Activated gamma-delta T cell treated with Interleukin-2 at 50 U/mL for 16 hours (primary cell): ENCODE results near the gene FSIP1.

Experiments used
- DNase-seq: peaks from one replicate; pipeline ENCODE4 v3.0.0-alpha.2; 2020

Gene FSIP1

DNA sequence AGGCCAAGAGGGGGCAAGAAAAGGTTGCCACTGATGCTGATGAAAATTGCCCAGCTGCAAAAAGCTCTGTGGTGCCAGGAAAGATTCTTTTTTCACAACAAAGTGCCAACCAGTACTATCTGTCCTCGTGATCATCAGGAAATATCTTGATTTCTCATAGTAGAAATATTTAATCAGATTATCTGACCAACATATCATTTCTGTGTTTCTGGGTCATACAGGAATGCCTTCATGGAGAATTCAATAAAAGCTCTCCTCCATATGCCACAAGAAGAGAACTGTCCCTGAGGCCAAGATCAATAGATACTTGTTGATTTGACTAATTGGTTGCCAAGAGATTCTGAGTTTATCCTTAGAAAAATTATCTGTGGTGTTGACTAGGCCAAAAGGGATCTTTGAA is 63.5 kb downstream of the FSIP1 start:
- no peak for DNase-seq

DNA sequence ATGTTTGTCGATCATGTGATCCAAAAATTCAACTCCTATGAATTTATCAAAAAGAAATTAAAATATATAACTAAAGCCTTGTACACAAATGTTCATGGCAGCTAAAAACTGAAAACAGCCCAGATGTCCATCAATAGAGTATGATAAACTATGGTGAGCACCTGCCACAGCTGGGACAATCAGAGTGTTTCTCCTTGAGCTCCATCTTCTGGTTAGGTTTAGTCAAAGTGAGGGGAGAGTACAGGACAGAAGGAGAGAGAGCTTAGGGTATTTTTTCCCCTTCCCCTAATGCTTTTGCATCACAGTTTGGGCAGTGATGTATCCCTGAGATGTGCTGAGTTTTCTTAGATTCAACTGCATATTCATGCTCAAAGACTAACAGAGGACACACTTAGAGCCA is 65.5 kb downstream of the FSIP1 start:
- no peak for DNase-seq

GRCh38 chr15:39714251-39714650 is 68.4 kb downstream of the FSIP1 start:
- DNase-seq = no peak

- DNase-seq = no peak
Measured at GRCh38 chr15:39713846-39714245, 68.8 kb downstream of the FSIP1 start.

- DNase-seq = no peak
Measured at GRCh38 chr15:39710681-39711080, 72.0 kb downstream of the FSIP1 start.

DNA sequence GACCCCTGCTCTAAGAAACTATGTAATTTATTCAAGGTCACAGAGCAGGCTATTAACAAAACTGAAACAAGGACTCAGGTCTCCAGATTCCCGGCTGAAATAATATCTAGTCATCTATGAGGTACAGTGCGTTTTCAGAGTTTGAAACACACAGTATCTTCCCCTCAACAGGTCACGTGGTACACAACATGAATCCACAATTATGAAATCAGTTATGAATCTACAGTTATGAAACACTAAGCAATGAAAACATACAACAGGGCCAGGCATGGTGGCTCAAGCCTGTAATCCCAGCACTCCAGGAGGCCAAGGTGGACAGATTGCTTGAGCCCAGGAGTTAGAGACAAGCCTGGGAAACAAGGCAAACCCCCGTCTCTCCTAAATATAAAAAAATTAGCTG is 72.7 kb downstream of the FSIP1 start:
- DNase-seq = no peak

GRCh38 chr15:39706206-39706605 is 76.4 kb downstream of the FSIP1 start:
- no peak for DNase-seq

DNA sequence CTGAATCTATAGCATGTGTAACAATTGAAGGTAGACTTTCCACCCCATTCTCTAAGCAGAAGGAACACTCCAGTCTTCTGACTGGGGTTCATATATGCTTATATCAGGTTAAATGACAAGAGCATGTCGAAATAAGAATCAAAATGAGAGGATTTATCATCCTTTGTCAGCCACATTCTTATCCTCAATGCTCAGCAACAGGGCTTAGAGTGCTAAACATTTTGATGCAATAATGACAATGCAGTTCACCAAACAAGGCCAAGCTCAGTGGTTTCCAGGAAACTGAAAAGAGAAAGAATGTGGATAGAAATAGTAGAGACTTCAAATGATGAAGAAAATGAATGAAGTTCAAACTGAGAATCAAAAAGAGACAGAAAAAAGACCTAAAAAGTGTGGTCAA is 78.0 kb downstream of the FSIP1 start:
- DNase-seq = no peak

DNA sequence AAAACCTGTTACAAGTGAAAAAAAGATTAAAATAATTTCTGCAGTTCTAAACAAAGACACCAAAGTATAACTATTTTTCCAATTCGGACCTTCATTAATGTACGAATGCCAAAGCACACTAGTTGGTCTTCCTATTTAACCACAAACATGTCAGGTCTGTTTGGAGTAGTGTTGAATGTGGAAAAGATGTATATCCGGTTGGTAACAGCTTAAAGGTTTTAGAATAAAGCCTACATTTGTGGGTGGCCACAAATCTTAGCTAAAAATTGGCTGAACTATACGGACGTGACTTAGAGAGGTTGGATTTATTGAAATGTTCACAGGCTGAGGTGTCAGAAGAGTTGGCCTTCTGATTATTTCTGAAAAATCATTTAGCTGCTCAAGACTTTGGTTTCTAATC is 78.4 kb downstream of the FSIP1 start:
- no peak for DNase-seq

DNA sequence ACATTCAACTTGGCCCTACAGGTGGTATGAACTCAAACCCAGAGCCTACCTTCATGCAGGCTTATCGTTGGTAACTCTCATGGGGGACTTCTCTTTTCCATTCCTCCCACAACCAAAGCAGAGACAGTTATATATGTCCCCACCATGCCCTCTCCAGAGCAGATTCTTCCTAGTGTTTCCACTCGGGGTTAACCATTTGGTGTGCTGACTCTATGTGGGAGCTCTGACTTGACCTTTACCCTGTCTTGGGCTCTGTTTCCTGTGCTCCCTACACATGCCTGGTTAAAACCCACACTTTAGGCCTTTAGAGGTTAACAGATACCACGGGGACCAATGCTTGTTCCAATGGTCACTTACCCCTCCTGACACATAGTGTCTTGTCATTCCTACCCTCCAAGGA is 80.7 kb downstream of the FSIP1 start:
- DNase-seq = no peak

- no peak for DNase-seq
Measured at GRCh38 chr15:39700375-39700700, 82.3 kb downstream of the FSIP1 start.

GRCh38 chr15:39699516-39700374 is 82.9 kb downstream of the FSIP1 start:
- no peak for DNase-seq

GRCh38 chr15:39698444-39699390 is 83.9 kb downstream of the FSIP1 start:
- DNase-seq = no peak

DNA sequence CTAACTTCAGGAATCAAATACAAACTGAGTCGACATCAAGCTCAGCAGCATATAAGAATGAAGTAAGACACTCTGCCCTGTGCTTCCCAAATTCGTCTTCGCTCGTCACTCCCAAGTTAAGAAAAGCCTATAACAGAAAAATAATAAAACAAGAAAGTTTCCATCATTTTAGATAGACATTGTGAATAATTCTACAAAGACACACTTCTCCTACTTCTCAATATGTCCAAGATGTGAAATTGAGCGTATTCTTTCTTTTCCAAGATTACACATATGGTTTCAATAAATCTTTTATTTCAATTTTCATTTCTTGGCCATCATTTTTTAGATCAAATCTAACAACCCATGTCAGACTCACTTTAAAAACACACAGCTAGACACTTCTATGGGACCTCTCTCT is 85.1 kb downstream of the FSIP1 start:
- no peak for DNase-seq

GRCh38 chr15:39695793-39696192 is 86.8 kb downstream of the FSIP1 start:
- DNase-seq = no peak

DNA sequence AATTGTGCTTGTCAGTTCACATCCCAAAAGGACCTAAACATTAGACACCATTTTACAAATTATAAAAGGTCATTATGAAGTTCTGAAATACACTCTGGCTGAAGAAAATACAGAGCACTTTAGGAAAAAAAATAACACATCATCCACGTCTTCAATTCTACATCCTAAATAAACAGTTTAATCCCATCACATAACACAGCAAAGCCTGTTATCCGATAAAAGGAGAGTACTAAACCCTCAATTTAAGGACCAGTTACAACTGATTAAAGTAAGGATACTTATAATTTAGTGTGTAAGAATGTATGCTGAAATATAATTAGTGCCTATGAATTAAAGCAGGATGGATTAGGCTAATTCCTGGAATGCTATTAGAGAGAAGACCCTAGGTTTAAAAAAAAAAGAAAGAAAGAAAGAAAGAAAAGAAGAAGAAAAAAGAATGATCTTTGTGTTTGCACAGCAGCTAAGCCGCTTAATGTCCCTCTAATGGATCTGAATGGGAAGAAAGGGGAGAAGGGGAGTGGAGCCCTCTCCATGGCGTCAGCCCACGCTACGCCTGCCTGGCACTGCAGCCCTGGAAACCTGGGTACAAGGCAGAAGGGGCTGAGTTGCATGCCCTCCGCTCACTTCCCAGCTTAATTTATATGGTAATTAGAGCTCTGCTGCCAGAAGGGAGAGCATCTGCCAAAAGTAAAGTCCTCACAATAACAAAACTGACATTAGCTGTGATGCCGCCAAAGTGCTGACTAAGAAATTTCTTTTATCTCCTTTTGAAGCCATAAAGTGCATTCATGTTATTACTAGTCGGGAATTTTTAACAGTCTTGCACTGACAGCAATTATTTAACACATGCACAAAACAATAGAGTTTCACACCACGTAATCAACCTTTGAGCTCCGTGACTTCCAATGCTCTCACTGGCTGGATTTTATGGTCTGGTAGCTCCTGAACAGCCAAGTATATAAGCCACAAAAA is 90.0 kb downstream of the FSIP1 start:
- no peak for DNase-seq

- DNase-seq = no peak
Measured at GRCh38 chr15:39690881-39691634, 91.6 kb downstream of the FSIP1 start.

DNA sequence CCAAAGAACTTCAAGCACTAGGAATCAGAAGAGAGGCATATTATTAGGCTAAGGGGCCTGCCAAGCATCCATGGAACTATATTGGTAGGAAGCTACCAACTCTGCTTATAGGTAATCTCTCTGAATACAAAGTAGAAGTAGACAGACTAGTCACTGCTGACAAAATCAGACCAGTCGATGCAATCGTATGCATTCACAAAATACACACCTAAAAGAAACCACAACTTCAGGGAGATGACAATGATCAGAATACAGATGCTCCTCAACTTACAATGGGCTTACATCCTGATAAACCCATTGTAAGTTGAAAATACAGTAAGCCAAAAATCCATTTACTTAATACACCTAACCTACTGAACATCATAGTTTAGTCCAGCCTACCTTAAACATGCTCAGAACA is 94.7 kb downstream of the FSIP1 start:
- DNase-seq = no peak

- peak; percentile 32 for DNase-seq
Measured at GRCh38 chr15:39685999-39686613, 96.5 kb downstream of the FSIP1 start.

DNA sequence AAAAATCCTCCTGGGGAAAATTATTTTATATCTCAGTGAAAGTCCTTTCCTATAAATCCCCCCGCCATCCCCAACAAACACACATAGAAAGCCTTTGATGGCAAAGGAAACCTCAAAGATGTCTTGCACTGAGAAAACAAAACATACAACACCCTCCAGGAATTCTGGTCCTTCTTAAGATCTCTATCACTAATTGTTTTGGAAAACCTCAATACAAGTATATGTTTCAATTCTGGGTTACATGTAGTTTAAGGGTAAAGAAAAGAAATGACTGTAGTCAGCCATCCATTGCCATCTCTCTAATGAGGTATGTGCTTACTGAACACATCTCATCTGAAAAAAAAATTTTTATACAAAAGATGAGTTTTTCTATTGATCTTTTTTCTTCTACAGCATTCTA is 97.3 kb downstream of the FSIP1 start:
- no peak for DNase-seq

GRCh38 chr15:39684233-39684632 is 98.4 kb downstream of the FSIP1 start:
- no peak for DNase-seq

DNA sequence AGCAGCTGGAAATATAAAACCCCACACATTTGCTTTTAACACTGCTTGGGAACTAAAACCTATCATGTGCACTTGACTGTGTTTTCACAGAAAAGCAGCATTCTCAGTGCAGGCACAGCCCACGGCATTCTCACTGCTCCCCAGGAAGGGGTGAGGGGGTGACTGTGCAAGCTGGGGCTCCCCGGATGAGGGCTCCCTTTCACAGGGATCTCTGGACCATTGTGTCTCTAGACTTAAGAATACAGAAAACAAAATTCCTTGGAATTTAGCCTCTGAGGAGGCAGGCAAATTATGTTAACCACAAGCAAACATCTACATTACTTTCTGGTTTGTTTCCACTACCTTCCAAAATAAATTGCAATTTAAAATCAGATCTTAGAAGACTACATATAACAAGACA is 100.3 kb downstream of the FSIP1 start:
- DNase-seq = no peak
